HG03066 (cell line): Measurements from ENCODE around the gene OR5H14.
"Not testable (repeated sequence)": the region's sequence is repeated elsewhere in the genome, so short reads cannot be mapped to it uniquely, and the experiment has no call there.

Source experiments
- ATAC-seq: cut with Tn5 transposase; IDR thresholded peaks from one replicate; pipeline ENCODE4 v1.9.1; 2021; ENCODE audit warnings: low read depth; ENCODE audit not compliant: unreplicated experiment

Gene OR5H14

GRCh38 chr3:98147179-98147578 is at the start of gene OR5H14:
TSS of gene OR5H14 (plus strand) at chr3:98147479. CDS start at chr3:98149386, 1,907 bp downstream.
- no peak for ATAC-seq

DNA sequence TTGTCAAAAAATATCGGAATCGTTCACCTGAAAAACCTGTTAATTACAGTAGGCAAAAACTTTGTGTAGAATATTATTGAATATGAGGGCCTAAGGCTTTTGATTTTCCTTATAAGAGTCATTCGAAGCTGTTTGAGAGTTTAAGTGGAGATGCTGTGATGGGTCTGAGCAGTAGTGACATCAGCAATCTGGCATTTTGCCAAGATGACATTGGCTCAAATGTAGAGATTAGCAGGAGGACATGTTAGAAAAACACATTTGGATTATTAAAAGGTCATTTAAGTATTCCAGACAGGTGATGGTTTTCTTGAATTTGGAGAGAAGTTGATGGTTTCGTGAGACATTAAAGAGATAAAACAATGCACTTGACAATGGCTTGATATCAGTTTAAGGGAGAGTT is 47.4 kb upstream of the OR5H14 start:
- ATAC-seq, result no peak

GRCh38 chr3:98108162-98108561 is 39.1 kb upstream of the OR5H14 start:
- ATAC-seq, result no peak

- ATAC-seq, result no peak
Measured at GRCh38 chr3:98109807-98110549, 37.3 kb upstream of the OR5H14 start.

- ATAC-seq, result no peak
Measured at GRCh38 chr3:98110550-98110908, 36.8 kb upstream of the OR5H14 start.

GRCh38 chr3:98114264-98114663 is 33.0 kb upstream of the OR5H14 start:
- no peak for ATAC-seq

DNA sequence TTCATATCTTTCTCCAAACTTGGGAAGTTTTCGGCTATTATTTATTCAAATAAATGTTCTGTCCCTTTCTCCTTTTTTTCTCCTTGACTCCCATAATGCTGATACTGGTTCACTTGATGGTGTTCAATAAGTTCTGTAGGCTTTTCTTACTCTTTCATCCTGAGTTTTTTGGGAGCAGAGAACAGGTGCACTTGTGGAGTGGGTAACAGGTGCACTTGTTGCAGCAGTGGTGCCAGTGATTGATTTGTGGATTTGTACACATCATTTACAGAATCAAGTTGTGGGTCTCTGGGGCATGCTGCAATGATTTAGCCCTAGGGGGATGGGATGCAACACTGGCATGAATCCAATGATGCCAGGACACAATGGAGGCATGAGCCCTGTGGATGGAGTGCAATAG is 31.6 kb upstream of the OR5H14 start:
- ATAC-seq, result no peak

- ATAC-seq, result no peak
Measured at GRCh38 chr3:98130421-98130820, 16.9 kb upstream of the OR5H14 start, which contains the start of gene OR5H1. TSS of gene OR5H1 (plus strand) at chr3:98130721. CDS start at chr3:98132698, 1,977 bp downstream.

DNA sequence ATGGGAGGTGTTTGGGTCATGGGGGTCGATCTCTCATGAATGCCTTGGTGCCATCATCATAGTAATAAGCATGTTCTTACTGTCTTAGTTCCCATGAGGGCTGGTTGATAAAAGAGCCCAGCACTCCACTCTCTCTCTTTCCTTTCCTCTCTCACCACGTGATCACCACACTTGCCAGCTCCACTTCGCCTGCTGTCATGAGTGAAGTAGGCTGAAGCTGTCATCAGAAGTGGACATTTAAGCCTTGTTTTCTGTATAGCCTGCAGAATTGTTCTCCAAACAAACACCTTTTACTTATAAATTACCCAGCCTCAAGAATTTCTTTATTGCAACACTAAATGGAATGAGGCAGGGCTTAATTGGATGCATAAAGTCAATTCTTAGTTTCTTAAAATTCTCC is 10.6 kb upstream of the OR5H14 start:
- no peak for ATAC-seq

DNA sequence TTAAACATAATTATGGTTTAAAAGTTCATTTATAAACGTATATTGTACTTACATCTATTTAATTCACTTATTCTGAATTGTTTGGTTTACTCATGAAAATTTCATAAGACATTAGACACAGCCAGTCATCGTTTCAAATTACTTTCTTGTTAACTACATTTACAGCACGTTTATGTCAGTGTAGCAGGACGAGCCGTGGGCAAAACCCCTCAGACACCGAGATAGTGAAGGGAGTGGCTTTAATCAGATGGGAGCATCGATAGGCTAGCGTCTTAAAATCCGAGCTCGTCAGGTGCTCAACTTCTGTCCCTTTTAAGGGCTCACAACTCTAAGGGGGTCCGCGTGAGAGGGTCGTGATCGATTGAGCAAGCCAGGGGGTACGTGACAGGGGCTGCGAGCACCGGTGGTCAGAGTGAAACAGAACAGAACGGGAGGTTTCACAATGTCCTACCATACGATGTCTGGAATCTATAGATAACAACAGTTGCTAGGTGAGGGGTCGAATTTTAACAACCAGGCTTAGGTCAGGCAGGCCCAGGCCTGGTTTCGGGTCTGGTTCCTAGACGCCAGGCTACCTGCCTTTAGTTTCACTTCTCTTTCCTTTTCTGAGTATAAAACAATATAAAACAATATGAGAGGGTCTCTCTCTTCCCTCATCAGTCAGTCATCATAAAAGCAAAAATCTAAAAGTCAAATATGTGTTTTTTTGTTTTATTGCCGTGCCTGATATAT is 9.3 kb upstream of the OR5H14 start:
- ATAC-seq, result not testable (repeated sequence)

DNA sequence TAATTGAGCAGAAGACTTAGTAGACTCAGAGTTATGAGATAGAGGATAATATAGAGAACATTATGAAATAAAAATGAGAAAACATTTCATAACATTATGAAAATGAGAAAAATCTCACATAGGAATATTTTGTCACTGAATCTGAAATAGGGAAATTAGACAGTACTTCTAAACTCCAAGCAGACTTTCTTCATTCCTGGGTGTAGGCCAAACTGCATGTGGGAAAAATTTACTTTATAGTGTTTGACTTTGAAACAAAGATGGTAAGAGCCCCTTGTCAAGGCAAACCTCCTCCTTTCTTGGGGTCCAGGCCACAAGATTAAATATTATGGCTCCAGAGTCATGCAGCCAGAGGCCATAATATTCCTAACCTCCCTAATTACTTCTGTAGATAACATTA is 6.7 kb upstream of the OR5H14 start:
- no peak for ATAC-seq

- no peak for ATAC-seq
Measured at GRCh38 chr3:98148751-98149150, 1.5 kb downstream of the OR5H14 start.

DNA sequence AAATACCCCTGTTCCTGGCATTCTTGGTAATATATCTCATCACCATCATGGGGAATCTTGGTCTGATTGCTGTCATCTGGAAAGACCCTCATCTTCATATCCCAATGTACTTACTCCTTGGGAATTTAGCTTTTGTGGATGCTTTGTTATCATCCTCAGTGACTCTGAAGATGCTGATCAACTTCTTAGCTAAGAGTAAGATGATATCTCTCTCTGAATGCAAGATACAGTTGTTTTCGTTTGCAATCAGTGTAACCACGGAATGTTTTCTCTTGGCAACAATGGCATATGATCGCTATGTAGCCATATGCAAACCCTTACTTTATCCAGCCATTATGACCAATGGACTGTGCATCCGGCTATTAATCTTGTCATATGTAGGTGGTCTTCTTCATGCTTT is 2.2 kb downstream of the OR5H14 start:
- ATAC-seq, result not testable (repeated sequence)

GRCh38 chr3:98151241-98151640 is 4.0 kb downstream of the OR5H14 start:
- ATAC-seq, result no peak

DNA sequence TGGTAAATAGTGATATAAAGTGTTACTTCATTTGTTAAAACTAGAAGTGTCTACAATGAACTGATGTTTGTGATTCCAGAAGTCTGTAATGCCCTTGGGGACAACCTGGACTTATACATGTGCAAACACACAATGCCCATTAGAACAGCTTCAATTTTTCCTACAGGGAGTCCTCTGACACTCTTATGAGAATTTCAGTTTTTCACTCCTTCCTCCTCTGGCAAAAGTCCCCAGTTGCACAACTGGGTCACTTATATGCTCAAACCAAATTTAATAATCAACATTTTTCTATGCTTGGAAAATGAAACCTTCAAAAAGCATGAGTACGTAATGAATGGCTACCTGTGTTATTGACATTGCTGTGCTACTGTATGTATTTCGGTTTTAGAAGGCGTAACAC is 19.1 kb downstream of the OR5H14 start, which contains the start of gene OR5H15:
TSS of gene OR5H15 (plus strand) at position 301 of the 400 bp plus-strand sequence. CDS start 2,004 bp downstream, outside the sequence.
- no peak for ATAC-seq

GRCh38 chr3:98171071-98171470 is 23.8 kb downstream of the OR5H14 start:
- no peak for ATAC-seq

DNA sequence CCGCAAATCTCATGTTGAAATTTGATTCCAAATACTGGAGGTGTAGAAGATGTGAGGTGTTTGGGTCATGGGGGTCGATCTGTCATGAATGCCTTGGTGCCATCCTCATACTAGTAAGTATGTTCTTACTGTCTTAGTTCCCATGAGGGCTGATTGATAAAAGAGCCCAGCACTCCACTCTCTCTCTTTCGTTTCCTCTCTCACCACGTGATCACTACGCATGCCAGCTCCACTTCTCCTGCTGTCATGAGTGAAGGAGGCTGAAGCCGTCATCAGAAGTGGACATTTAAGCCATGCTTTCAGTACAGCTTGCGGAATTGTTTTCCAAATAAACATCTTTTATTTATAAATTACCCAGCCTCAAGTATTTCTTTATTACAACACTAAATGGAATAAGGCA is 25.3 kb downstream of the OR5H14 start:
- no peak for ATAC-seq

- no peak for ATAC-seq
Measured at GRCh38 chr3:98180319-98180890, 33.1 kb downstream of the OR5H14 start.

GRCh38 chr3:98182196-98182595 is 34.9 kb downstream of the OR5H14 start:
- ATAC-seq, result no peak

GRCh38 chr3:98185180-98185579 is 37.9 kb downstream of the OR5H14 start:
- no peak for ATAC-seq

DNA sequence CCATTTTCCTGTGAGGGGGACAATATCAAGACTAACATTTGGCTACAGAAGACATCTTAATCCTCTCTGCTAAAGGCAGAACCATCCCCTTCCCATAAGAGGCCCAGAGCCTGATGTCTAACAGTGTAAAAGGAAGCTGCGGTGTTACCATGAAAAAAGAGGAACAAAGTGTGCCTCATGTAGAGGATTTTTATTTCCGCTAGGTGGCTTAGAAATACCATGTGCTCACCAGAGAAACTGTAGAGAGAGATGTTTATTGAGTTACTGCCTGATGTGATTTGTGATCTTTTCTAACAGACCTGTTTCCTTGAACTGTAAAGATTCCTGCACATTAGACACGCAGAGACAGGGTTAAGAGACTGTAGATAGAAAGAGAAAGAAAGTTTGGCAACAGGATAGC is 41.3 kb downstream of the OR5H14 start:
- peak; percentile 93 for ATAC-seq
